GM21717 (cell line): ENCODE results near the gene HCAR2.
"Not testable (repeated sequence)": the region's sequence is repeated elsewhere in the genome, so short reads cannot be mapped to it uniquely, and the experiment has no call there.

Source experiments
- ATAC-seq: cut with Tn5 transposase; IDR thresholded peaks from one replicate; pipeline ENCODE4 v1.9.1; 2021; ENCODE audit warnings: mild to moderate bottlenecking, moderate library complexity; ENCODE audit not compliant: unreplicated experiment

The HCAR2 gene

DNA sequence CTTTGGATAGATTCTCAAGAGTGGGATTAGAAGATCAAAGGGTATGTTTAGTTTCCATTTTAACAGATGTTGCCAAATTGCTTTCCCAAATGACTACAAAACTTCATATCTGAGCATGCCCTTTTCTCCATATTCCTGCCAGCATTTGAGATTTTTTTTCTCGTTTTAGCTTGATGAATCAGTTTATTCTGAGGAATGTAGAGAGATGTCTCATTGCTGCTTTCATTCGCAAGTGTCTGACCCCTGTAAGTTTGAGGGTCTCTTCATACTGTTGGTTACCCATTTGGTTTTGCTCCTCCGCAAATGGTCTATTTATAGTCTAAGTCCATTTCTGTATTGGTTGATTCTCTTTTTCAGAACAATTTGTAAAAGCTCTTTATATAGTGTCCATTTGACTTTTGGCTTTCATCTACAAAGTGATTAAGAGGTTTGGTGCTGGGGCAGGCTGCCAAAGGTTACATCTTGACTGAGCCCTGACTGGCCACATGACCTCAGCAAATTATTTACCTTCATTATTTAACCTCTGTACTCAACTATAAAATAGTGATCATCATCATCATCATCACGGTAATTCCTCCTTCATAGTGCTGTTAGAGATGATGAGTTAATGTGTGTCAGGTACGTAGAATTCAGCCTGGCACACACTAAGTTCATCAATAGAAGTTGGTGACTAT is 33.6 kb downstream of the HCAR2 start:
- ATAC-seq = no peak

DNA sequence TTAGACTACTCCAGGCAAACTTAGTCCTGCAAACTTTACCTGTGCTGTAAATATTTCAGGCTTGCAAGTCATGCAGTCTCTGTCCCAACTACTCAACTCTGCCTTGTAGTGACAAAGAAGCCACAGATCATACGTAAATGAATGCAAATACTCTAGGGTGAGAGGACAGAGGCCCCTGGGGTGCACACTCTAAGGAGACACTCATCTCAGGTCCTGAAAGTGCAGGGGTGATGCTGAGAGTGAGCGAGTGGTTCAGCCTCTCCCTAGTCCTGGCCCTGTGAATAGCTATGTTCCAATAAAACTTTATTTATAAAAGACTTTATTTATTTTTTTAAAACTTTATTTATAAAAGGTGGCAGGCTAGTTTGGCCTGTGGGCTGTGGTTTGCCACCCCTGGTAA is 34.9 kb downstream of the HCAR2 start:
- no peak for ATAC-seq

DNA sequence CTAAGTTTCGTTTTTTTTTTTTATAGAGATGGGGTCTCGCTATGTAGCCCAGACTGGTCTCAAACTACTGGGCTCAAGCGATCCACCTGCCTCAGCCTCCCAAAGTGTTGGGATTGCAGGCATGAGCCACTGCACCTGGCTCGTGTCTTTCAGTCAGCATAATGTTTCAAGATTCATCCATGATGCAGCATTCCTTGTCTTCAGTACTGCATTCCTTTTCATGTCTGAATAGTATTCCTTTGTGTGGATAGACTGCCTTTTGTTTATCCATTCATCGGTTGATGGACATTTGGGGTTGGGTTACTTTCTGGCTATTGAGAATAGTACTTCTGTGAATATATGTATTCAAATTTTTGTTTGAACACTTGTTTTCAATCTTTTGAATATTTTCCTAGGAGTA is 37.4 kb downstream of the HCAR2 start:
- no peak for ATAC-seq

DNA sequence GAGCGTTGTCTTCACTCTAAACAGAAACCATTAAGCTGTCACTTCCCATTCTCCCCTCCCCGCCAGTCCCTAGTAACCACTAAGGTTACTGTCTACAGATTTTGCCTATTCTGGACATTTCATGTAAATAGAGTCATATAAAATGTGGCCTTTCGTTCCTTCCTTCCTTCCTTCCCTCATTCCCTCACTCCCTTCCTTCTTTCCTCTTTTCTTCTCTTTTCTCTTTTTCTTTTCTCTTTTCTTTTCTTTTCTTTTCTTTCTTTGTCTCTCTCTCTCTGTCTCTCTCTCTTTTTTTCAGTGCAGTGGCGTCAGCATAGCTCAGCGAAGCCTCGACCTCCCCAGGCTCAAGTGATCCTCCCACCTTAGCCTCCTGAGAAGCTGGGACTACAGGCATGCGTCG is 37.8 kb downstream of the HCAR2 start:
- ATAC-seq = no peak

DNA sequence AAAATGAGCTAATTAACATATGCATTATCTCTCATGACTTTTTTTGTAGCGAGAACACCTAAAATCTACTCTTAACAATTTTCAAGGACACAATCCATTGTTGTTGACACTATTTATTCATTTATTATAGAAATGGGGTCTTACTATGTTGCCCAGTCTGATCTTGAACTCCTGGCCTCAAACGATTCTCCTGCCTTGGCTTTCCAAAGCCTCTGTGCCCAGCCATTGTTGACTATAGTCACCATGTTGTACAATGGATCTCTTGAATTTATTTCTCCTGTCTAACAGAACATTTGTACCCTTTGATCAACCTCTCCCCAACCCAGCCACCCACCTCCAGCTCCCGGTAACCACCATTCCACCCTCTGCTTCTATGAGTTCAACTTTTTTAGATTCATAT is 41.2 kb downstream of the HCAR2 start:
- no peak for ATAC-seq

DNA sequence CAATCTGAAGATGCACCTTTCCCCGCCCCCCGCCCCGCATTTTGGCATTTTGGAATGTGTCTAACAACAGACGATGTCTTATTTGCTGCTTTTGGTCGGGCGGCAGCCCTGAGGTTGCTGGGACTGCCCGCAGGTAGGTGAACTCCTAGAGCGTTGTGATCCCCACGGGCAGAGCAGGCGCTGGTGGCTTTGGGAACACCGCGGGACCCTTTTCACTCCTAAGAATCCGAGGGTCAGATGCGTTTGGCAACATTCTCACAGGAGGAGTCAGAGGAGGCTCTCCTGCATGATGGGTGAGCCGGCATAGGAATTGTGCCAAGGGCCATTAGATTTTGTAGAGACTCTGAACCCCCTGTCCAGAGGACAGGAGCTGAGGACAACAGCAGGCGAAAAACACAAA is 41.9 kb downstream of the HCAR2 start:
- no peak for ATAC-seq

DNA sequence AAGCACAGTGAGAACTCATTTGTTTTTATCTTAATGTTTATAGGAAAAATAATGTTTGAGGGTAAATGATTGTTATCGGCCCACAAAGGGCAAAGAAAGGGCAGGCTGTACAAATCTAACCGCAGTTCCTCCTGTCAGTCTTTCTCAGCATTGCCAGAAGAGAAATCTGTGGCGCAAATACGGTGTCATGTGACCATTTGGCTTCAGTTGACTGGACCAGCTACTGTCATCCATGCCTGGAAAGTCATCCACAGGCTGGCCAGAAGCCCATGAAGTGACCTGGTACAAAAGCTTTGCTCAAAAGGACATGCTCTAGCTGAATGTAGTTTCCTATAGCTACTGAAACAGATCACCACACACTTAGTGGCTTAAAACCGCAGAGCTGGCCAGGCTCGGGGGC is 43.6 kb downstream of the HCAR2 start:
- no peak for ATAC-seq

DNA sequence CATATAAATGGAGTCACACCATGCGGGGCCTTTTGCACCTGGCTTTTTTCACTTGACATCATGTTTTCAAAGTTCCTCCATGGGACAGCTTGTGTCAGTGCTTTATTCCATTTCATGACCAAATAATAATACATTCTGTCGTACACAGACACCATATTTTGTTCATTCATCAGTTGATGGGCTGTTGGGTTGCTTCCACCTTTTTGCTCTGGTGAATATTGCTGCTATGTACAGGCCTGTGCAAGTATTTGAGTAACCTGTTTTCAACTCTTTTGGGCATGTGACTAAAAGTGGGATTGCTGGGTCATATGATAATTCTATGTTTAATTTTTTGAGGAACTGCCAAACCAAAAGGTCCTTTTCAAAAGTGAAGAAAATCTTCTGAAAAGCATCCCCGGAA is 46.9 kb downstream of the HCAR2 start:
- no peak for ATAC-seq

DNA sequence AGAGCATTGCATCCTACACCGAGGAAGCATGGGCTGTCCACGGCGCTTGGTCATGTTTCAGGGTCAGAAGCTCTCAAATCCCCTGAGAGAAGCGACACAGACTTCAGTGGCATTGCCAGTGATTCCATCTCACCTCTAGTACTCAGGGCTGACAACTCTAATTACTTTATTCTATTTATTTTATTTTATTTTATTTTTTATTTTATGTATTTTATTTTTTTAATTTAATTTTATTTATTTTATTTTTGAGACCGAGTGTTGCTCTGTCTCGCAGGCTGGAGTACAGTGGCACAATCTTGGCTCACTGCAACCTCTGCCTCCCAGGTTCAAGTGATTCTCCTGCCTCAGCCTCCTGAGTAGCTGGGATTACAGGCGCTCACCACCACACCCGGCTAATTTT is 49.9 kb downstream of the HCAR2 start:
- ATAC-seq = not testable (repeated sequence)

DNA sequence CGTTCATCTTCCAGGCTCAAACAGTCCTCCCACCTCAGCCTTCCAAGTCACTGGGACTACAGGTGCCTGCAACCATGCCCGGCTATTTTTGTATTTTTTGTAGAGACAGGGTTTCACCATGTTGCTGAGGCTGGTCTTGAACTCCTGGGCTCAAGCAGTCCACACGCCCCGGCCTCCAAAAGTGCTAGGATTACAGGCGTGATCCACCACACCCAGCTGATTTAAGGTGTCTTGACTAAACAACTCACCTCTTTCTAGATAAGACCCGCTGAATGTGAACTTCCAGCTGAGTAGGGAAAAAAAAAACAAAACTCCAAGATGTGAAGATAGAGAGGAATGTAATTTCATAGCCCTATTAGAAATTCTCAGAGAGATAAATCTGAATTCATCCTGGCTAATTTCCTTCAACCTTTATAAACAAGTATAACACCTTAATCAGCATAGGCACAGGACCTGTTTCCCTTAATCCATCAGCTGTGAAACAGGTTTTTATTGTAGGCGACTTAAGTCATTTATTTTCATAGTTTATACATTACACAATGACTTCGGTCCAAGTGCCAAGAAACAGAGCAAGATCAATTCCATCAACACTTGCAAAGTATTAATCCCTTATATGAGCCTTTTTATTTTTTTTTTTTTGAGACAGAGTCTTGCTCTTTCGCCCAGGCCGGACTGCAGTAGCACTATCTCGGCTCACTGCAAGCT is 51.5 kb downstream of the HCAR2 start:
- ATAC-seq = no peak
